A549 (cell line): ENCODE results near the gene SLC35A4. TPM values are rescaled to one million over a fixed set of nuclear protein-coding genes. Genes with fewer than 3 reads are reported as not detected.

Experiments
- ATAC-seq, 2 experiments: fragments of 200-7000 bp in 1 of 2; fragments of >200 bp in 1 of 2; cut with Nextera tagmentation in 1 of 2; cut with Tn5 transposase in 1 of 2; 3 replicates each; pipeline versions ENCODE4 v1.8.0 to v1.9.1; 2018 to 2020; ENCODE audit warnings: mild to moderate bottlenecking in 1 of 2, moderate library complexity in 1 of 2
- CTCF ChIA-PET: fragments of 300-600 bp; sonication (Branson Sonifier 250); formaldehyde crosslinking; extraction: SDS; loops from one replicate; lab custom pipeline; 2021; ENCODE audit warnings: antibody characterized with exemption, inconsistent platforms; lab: Yijun Ruan, JAX
- POLR2A ChIA-PET: fragments of 350-600 bp; formaldehyde crosslinking; extraction: SDS; loops from one replicate; lab custom pipeline; 2021; ENCODE audit warnings: antibody characterized with exemption, inconsistent platforms; lab: Yijun Ruan, JAX
- DNase-seq, 2 experiments: peaks; one replicate each; pipeline versions ENCODE4 v3.0.0 to v3.0.0-alpha.2; 2011 to 2016; ENCODE audit warnings: low read depth in 1 of 2, low spot score in 1 of 2
- FAIRE-seq: peaks from 2 replicates; lab custom pipeline; 2011; peaks lifted over from hg19 to GRCh38; lab: Jason Lieb, UNC
- H3K27ac ChIP-seq, 2 experiments: fragments of >200 bp; sonication (Bioruptor Twin); formaldehyde crosslinking; 3 replicates each; pipeline ENCODE4 v1.5.1; 2016 to 2017
- H3K4me1 ChIP-seq: fragments of >200 bp; sonication (Bioruptor Twin); formaldehyde crosslinking; 3 replicates; pipeline ENCODE4 v1.6.1; 2016
- H3K4me2 ChIP-seq: fragments of >200 bp; sonication (Bioruptor Twin); formaldehyde crosslinking; 3 replicates; pipeline ENCODE4 v1.6.1; 2016
- H3K4me3 ChIP-seq: fragments of >200 bp; sonication (Bioruptor Twin); formaldehyde crosslinking; 3 replicates; pipeline ENCODE4 v1.5.1; 2016
- H3K9me3 ChIP-seq: fragments of >200 bp; sonication (Bioruptor Twin); formaldehyde crosslinking; 3 replicates; pipeline ENCODE4 v1.6.1; 2016
- BCL3 ChIP-seq: fragments of >200 bp; sonication (Bioruptor Twin); formaldehyde crosslinking; IDR thresholded peaks from 3 replicates; pipeline ENCODE4 v1.6.1; 2016
- CEBPB ChIP-seq, 2 experiments: fragments of >200 bp in 1 of 2; sonication (Bioruptor Twin) in 1 of 2; formaldehyde crosslinking in 1 of 2; IDR thresholded peaks; 2 replicates each; pipeline ENCODE4 v1.6.1; 2012 to 2016
- E2F6 ChIP-seq: IDR thresholded peaks from 2 replicates; pipeline ENCODE4 v1.6.1; 2012; ENCODE audit warnings: low read depth, borderline replicate concordance
- ELK1 ChIP-seq: fragments of 150-350 bp; IDR thresholded peaks from 2 replicates; pipeline ENCODE4 v1.6.1; 2014; ENCODE audit warnings: low read depth, mild to moderate bottlenecking, low read length
- FOSB ChIP-seq: fragments of 250-450 bp; sonication (Bioruptor Pico); IDR thresholded peaks from 2 replicates; pipeline ENCODE4 v1.5.0; 2020; ENCODE audit warnings: mild to moderate bottlenecking, moderate library complexity
- FOSL2 ChIP-seq, 2 experiments: fragments of 450-650 bp in 1 of 2; fragments of >200 bp in 1 of 2; sonication (Bioruptor Twin) in 1 of 2; formaldehyde crosslinking; IDR thresholded peaks; 2 replicates each; pipeline versions ENCODE4 v1.5.0 to v1.6.1; 2016 to 2020; ENCODE audit warnings: mild to moderate bottlenecking in 1 of 2, moderate library complexity in 1 of 2
- GATA3 ChIP-seq: IDR thresholded peaks from 2 replicates; pipeline ENCODE4 v1.6.1; 2012; ENCODE audit warnings: borderline replicate concordance
- HMGXB4 ChIP-seq: fragments of 250-450 bp; sonication (Bioruptor Pico); IDR thresholded peaks from 2 replicates; pipeline ENCODE4 v1.5.0; 2021; ENCODE audit warnings: mild to moderate bottlenecking, moderate library complexity, borderline replicate concordance
- HOXB13 ChIP-seq: fragments of 250-450 bp; sonication (Bioruptor Pico); IDR thresholded peaks from 2 replicates; pipeline ENCODE4 v1.5.0; 2020; ENCODE audit warnings: low read depth, mild to moderate bottlenecking, moderate library complexity
- JUN ChIP-seq, 2 experiments: fragments of >200 bp; sonication (Bioruptor Twin); formaldehyde crosslinking; IDR thresholded peaks; 2 replicates in 1 of 2; 3 replicates in 1 of 2; pipeline ENCODE4 v1.6.1; 2016 to 2017
- KDM5A ChIP-seq: fragments of 200-600 bp; sonication (generic); IDR thresholded peaks from 2 replicates; pipeline ENCODE4 v1.6.1; 2016; ENCODE audit warnings: antibody characterized with exemption, mild to moderate bottlenecking
- MAFK ChIP-seq: fragments of 450-650 bp; IDR thresholded peaks from 2 replicates; pipeline ENCODE4 v1.6.1; 2014; ENCODE audit not compliant: partially characterized antibody
- MAZ ChIP-seq: fragments of 150-350 bp; IDR thresholded peaks from 2 replicates; pipeline ENCODE4 v1.6.1; 2014; ENCODE audit warnings: antibody characterized with exemption, low read depth, low read length, borderline replicate concordance
- MYC ChIP-seq: IDR thresholded peaks from 2 replicates; pipeline ENCODE4 v1.6.1; 2012; ENCODE audit warnings: mild to moderate bottlenecking, inconsistent platforms, low read length, improper control_type of control experiment, borderline replicate concordance
- NPAS2 ChIP-seq: fragments of 250-450 bp; sonication (Bioruptor Pico); IDR thresholded peaks from 2 replicates; pipeline ENCODE4 v1.8.0; 2022; ENCODE audit warnings: mild to moderate bottlenecking, moderate library complexity, borderline replicate concordance
- NR3C1 ChIP-seq: fragments of >200 bp; sonication (Bioruptor Twin); formaldehyde crosslinking; IDR thresholded peaks from 3 replicates; pipeline ENCODE4 v1.6.1; 2017
- PHF8 ChIP-seq: fragments of 200-600 bp; sonication (generic); IDR thresholded peaks from 2 replicates; pipeline ENCODE4 v1.6.1; 2016; ENCODE audit warnings: low read depth, mild to moderate bottlenecking, antibody characterized with exemption, moderate library complexity, borderline replicate concordance
- POLR2A ChIP-seq: IDR thresholded peaks from 2 replicates; pipeline ENCODE4 v1.6.1; 2012; ENCODE audit warnings: mild to moderate bottlenecking, low read length
- RAD21 ChIP-seq, 2 experiments: fragments of >200 bp in 1 of 2; sonication (Bioruptor Twin) in 1 of 2; formaldehyde crosslinking in 1 of 2; IDR thresholded peaks in 1 of 2; conservative IDR thresholded peaks in 1 of 2; 2 replicates in 1 of 2; 3 replicates in 1 of 2; pipeline ENCODE4 v1.6.1; 2012 to 2018; ENCODE audit warnings: inconsistent platforms in 1 of 2
- RCOR1 ChIP-seq: fragments of 150-350 bp; IDR thresholded peaks from 2 replicates; pipeline ENCODE4 v1.6.1; 2014; ENCODE audit warnings: antibody characterized with exemption, low read length, low read depth
- REST ChIP-seq: fragments of 200-600 bp; sonication (generic); IDR thresholded peaks from 2 replicates; pipeline ENCODE4 v1.6.1; 2016; ENCODE audit warnings: antibody characterized with exemption, mild to moderate bottlenecking, moderate library complexity
- RFX5 ChIP-seq: fragments of 450-650 bp; IDR thresholded peaks from 2 replicates; pipeline ENCODE4 v1.7.1; 2014; ENCODE audit warnings: antibody characterized with exemption, mild to moderate bottlenecking, moderate library complexity
- SMC3 ChIP-seq: fragments of >200 bp; sonication (Bioruptor Twin); formaldehyde crosslinking; IDR thresholded peaks from 3 replicates; pipeline ENCODE4 v1.6.1; 2018; ENCODE audit warnings: inconsistent platforms
- SREBF2 ChIP-seq: fragments of 450-650 bp; IDR thresholded peaks from 2 replicates; pipeline ENCODE4 v1.6.1; 2014; ENCODE audit warnings: mild to moderate bottlenecking, moderate library complexity
- TFCP2L1 ChIP-seq: fragments of 250-450 bp; sonication (Bioruptor Pico); IDR thresholded peaks from 2 replicates; pipeline ENCODE4 v1.5.0; 2021; ENCODE audit warnings: mild to moderate bottlenecking
- USF2 ChIP-seq: fragments of 450-650 bp; IDR thresholded peaks from 2 replicates; pipeline ENCODE4 v1.6.1; 2014; ENCODE audit warnings: antibody characterized with exemption
- ZC3H11A ChIP-seq: fragments of 450-650 bp; IDR thresholded peaks from 2 replicates; pipeline ENCODE4 v1.6.1; 2014; ENCODE audit warnings: antibody characterized with exemption, mild to moderate bottlenecking
- ZFP36 ChIP-seq: fragments of 450-650 bp; IDR thresholded peaks from 2 replicates; pipeline ENCODE4 v1.6.1; 2014; ENCODE audit warnings: borderline replicate concordance; ENCODE audit not compliant: partially characterized antibody
- WGBS: methylation state at CpG from one replicate; pipeline ENCODE4 v1.1.6; 2017; ENCODE audit errors: missing lambda C conversion rate; 5-methylcytosine and 5-hydroxymethylcytosine counted together
- polyA minus RNA-seq: library from RNA; depleted of rRNA, polyadenylated mRNA; stranded (reverse); fragments of >200 nt; gene quantifications from 2 replicates; pipeline ENCODE4 v1.2.3, GENCODE V29; 2011; rRNA and poly(A)+ RNA removed
- polyA plus RNA-seq, 4 experiments: library from polyadenylated mRNA; depleted of rRNA in 3 of 4; stranded (reverse); fragments of >200 nt; fragmentation: RNase III in 1 of 4; extraction: RNeasy Plus Mini Kit Qiagen cat#74134 plus additional on column Dnase treatment in 1 of 4; gene quantifications; 2 replicates in 3 of 4; 3 replicates in 1 of 4; pipeline ENCODE4 v1.2.3, GENCODE V29; 2011 to 2017

The SLC35A4 gene
- 79.5 and 135 TPM in 2 replicates for polyA plus RNA-seq (2011; rRNA removed)
- polyA plus RNA-seq (2012; cell fraction: cytosol; rRNA removed) = 95.2 and 118 TPM in 2 replicates
- polyA plus RNA-seq (2012; cell fraction: nucleus; rRNA removed) = 70.8 and 86.9 TPM in 2 replicates
- polyA plus RNA-seq (2017; fragmentation: RNase III; extraction: RNeasy Plus Mini Kit Qiagen cat#74134 plus additional on column Dnase treatment) = 62.1 to 70.3 TPM (median 65.6 TPM) in 3 replicates
- polyA minus RNA-seq = 107 and 136 TPM in 2 replicates

- CTCF ChIA-PET = interaction anchor here (3.0 kb wide), 1 partner anchor 13 kb away, joined by 11 read pairs; no protein-coding TSS in a partner anchor
- WGBS = under 1% methylated on average over 31 of the region's 74 CpGs
- Histone ChIP-seq H3K4me2 (peak within 1 kb of the TSS; percentile 99), H3K27ac (peak within 1 kb of the TSS; percentile 88), H3K9me3 (no peaks in the 10 kb centered on the region), H3K4me3 (peak within 1 kb of the TSS; percentile 84), H3K4me1 (peaks cover 18% of the 10 kb centered on the region)
- ATAC-seq (peak; percentile 87 to 94), FAIRE-seq (peak; percentile 63), DNase-seq (peak; percentile 96 to 98)
- POLR2A ChIA-PET = interaction anchor here (0.7 to 3.4 kb wide), 7 partner anchors 10 to 83 kb away, joined by 3 to 16 read pairs (median 3); partner anchors contain the start of genes EIF4EBP3, IK, NDUFA2 and TMCO6
- TF ChIP-seq BCL3 (peak; percentile 87; the same call in 1 of the 3 replicates), PHF8 (peak; percentile 89; the same call in 1 of the 2 replicates), POLR2A (peak; percentile 75), MAZ (no peak), FOSB (CRISPR knock-in tag) (no peak), MAFK (no peak), HOXB13 (no peak), ZFP36 (no peak), CEBPB (IDR thresholded peaks at IDR 0.05) (no peak; a peak in 1 of 4 replicates), FOSL2 (IDR thresholded peaks at IDR 0.05) (no peak), FOSL2 (CRISPR knock-in tag; IDR thresholded peaks at IDR 0.05) (peak; percentile 36), KDM5A (peak; percentile 72; the same call in 1 of the 2 replicates), E2F6 (peak; percentile 92), SMC3 (peak; percentile 10; the same call in 1 of the 3 replicates), ZC3H11A (no peak), MYC (peak; percentile 62; the same call in 1 of the 2 replicates), USF2 (peak; percentile 90), GATA3 (no peak), SREBF2 (no peak), RCOR1 (no peak), TFCP2L1 (CRISPR knock-in tag) (no peak), REST (no peak; the same call in 1 of the 2 replicates), NR3C1 (no peak), HMGXB4 (CRISPR knock-in tag) (peak; percentile 50; the same call in 1 of the 2 replicates), JUN (IDR thresholded peaks at IDR 0.05) (peak; percentile 69 to 97; a peak in 4 of 5 replicates), ELK1 (peak; percentile 88), RAD21 (conservative IDR thresholded peaks at IDR 0.05 in 1 of 2, IDR thresholded peaks at IDR 0.05 in 1 of 2) (peak in 1 of 2 experiments; percentile 10; a peak in 2 of 5 replicates), RFX5 (no peak), NPAS2 (peak; percentile 72; the same call in 1 of the 2 replicates)
Measured at GRCh38 chr5:140564196-140565023, at the start of gene SLC35A4, which contains the start of gene APBB3. SLC35A4 (plus strand) TSS chr5:140564828; CDS start chr5:140567170, 2,342 bp downstream. APBB3 (minus strand) TSS chr5:140564598; CDS start chr5:140564245, 353 bp downstream.
